HCT116 (cell line): ENCODE data around the gene CRISPLD2. TPM values are rescaled to one million over a fixed set of nuclear protein-coding genes. Genes with fewer than 3 reads are reported as not detected.

ENCODE experiments used
- ATAC-seq: fragments of 200-7000 bp; cut with Tn5 transposase; 2 replicates; pipeline ENCODE4 v1.9.1; 2020; ENCODE audit warnings: mild to moderate bottlenecking, moderate library complexity
- BruUV-seq: library from RNA; stranded (reverse); fragments of 400-500 nt; replicated peaks from 2 replicates; lab custom pipeline; 2021; lab: Mats Ljungman, UMichigan
- CTCF ChIA-PET: fragments of 300-600 bp; sonication (Branson Sonifier 250); formaldehyde crosslinking; loops from one replicate; lab custom pipeline; 2021; ENCODE audit warnings: antibody characterized with exemption; lab: Charles Lee
- POLR2A ChIA-PET: fragments of 300-600, 350-600 bp; sonication (Branson Sonifier 250); formaldehyde crosslinking; loops from one replicate; lab custom pipeline; 2021; ENCODE audit warnings: antibody characterized with exemption; lab: Charles Lee
- RAD21 ChIA-PET, 2 experiments: fragments of 300-600 bp; sonication (Branson Sonifier 250); formaldehyde crosslinking; loops; one replicate each; lab custom pipeline; 2023; ENCODE audit warnings: low total read pairs in 2 of 2; ENCODE audit not compliant: uncharacterized antibody in 2 of 2, unreplicated experiment in 2 of 2, low non-redundant PET in 1 of 2; lab: Charles Lee
- DNase-seq: peaks from one replicate; pipeline ENCODE4 v3.0.0-alpha.2; 2010; ENCODE audit warnings: low read depth, low spot score
- H2AFZ ChIP-seq: fragments of 200-600 bp; shearing (Covaris generic), sonication (generic); 2 replicates; pipeline ENCODE4 v1.6.1; 2017; ENCODE audit warnings: low read depth, mixed run types, mixed read lengths, antibody characterized with exemption, low read length; ENCODE audit not compliant: poor library complexity, severe bottlenecking
- H3K27ac ChIP-seq: 2 replicates; pipeline ENCODE4 v1.5.1; 2012; ENCODE audit warnings: low read depth, low read length
- H3K27me3 ChIP-seq: fragments of 200-600 bp; sonication (generic); 2 replicates; pipeline ENCODE4 v1.6.1; 2016; ENCODE audit warnings: mixed run types, low read length, mixed read lengths; ENCODE audit not compliant: insufficient read depth
- H3K36me3 ChIP-seq, 2 experiments: fragments of 200-500 bp in 1 of 2; fragments of 200-600 bp in 1 of 2; sonication (Bioruptor generic) in 1 of 2; sonication (generic) in 1 of 2; 2 replicates each; pipeline versions ENCODE4 v1.5.1 to v1.6.1; 2014 to 2016; ENCODE audit warnings: low read length in 2 of 2, inconsistent platforms in 1 of 2, mixed read lengths in 1 of 2, mixed run types in 1 of 2; ENCODE audit not compliant: insufficient read depth in 2 of 2, control insufficient read depth in 1 of 2
- H3K4me1 ChIP-seq, 2 experiments: fragments of 200-600 bp in 1 of 2; sonication (generic) in 1 of 2; 2 replicates each; pipeline versions ENCODE4 v1.5.1 to v1.6.1; 2012 to 2017; ENCODE audit warnings: low read length in 2 of 2, inconsistent platforms in 1 of 2, mild to moderate bottlenecking in 1 of 2, mixed read lengths in 1 of 2, mixed run types in 1 of 2, moderate library complexity in 1 of 2; ENCODE audit not compliant: insufficient read depth in 2 of 2, control insufficient read depth in 1 of 2
- H3K4me2 ChIP-seq: fragments of 200-600 bp; sonication (generic); 2 replicates; pipeline ENCODE4 v1.6.1; 2017; ENCODE audit warnings: mixed run types, low read length, mixed read lengths
- H3K4me3 ChIP-seq, 2 experiments: fragments of 200-600 bp in 1 of 2; sonication (generic) in 1 of 2; replicated peaks in 1 of 2; 2 replicates each; pipeline ENCODE4 v1.5.1; 2011 to 2016; ENCODE audit warnings: low read length in 2 of 2, control low read depth in 1 of 2, low read depth in 1 of 2, mild to moderate bottlenecking in 1 of 2, mixed read lengths in 1 of 2, mixed run types in 1 of 2
- H3K79me2 ChIP-seq: fragments of 200-600 bp; sonication (generic); 2 replicates; pipeline ENCODE4 v1.6.1; 2017; ENCODE audit warnings: mild to moderate bottlenecking, mixed run types, low read length, moderate library complexity, mixed read lengths; ENCODE audit not compliant: insufficient read depth
- H3K9ac ChIP-seq: fragments of 200-600 bp; sonication (generic); 2 replicates; pipeline ENCODE4 v1.6.1; 2016; ENCODE audit warnings: low read length, mixed read lengths
- H3K9me2 ChIP-seq: fragments of 200-600 bp; sonication (generic), shearing (Covaris generic); 2 replicates; pipeline ENCODE4 v1.6.1; 2017; ENCODE audit warnings: mixed run types, mild to moderate bottlenecking, moderate library complexity; ENCODE audit not compliant: insufficient read depth
- H3K9me3 ChIP-seq, 2 experiments: fragments of 200-500 bp in 1 of 2; fragments of 200-600 bp in 1 of 2; sonication (Bioruptor generic) in 1 of 2; sonication (generic) in 1 of 2; 2 replicates each; pipeline ENCODE4 v1.6.1; 2014 to 2017; ENCODE audit warnings: low read length in 2 of 2, mixed read lengths in 2 of 2, inconsistent platforms in 1 of 2, low read depth in 1 of 2, mild to moderate bottlenecking in 1 of 2, mixed run types in 1 of 2, moderate library complexity in 1 of 2; ENCODE audit not compliant: control insufficient read depth in 1 of 2, insufficient read depth in 1 of 2
- H4K20me1 ChIP-seq: fragments of 200-600 bp; sonication (generic), shearing (Covaris generic); 2 replicates; pipeline ENCODE4 v1.6.1; 2017; ENCODE audit warnings: mixed run types, mild to moderate bottlenecking, moderate library complexity; ENCODE audit not compliant: insufficient read depth
- CBX3 ChIP-seq: IDR thresholded peaks from 2 replicates; pipeline ENCODE4 v1.6.1; 2012; ENCODE audit warnings: low read depth
- CEBPB ChIP-seq: IDR thresholded peaks from 2 replicates; pipeline ENCODE4 v1.6.1; 2012; ENCODE audit warnings: low read depth
- EZH2 ChIP-seq: fragments of 200-600 bp; sonication (generic); IDR thresholded peaks from 2 replicates; pipeline ENCODE4 v1.6.1; 2017; ENCODE audit warnings: antibody characterized with exemption, mixed run types
- EZH2phosphoT487 ChIP-seq: fragments of 200-600 bp; IDR thresholded peaks from 2 replicates; pipeline ENCODE4 v1.6.1; 2018; ENCODE audit warnings: antibody characterized with exemption, borderline replicate concordance
- POLR2A ChIP-seq: IDR thresholded peaks from 2 replicates; pipeline ENCODE4 v1.7.0; 2011; ENCODE audit warnings: borderline replicate concordance; ENCODE audit not compliant: insufficient read depth, insufficient read length; ENCODE audit errors: extremely low read depth
- POLR2AphosphoS5 ChIP-seq: IDR thresholded peaks from 2 replicates; pipeline ENCODE4 v1.6.1; 2011; ENCODE audit warnings: mild to moderate bottlenecking, low read depth, low read length, moderate library complexity
- SIN3A ChIP-seq: IDR thresholded peaks from 2 replicates; pipeline ENCODE4 v1.6.1; 2012; ENCODE audit warnings: low read depth
- SRF ChIP-seq: IDR thresholded peaks from 2 replicates; pipeline ENCODE4 v1.6.1; 2012; ENCODE audit warnings: low read depth
- TCF7L2 ChIP-seq: IDR thresholded peaks from 2 replicates; pipeline ENCODE4 v1.7.0; 2011; ENCODE audit warnings: borderline replicate concordance, inconsistent platforms; ENCODE audit not compliant: insufficient read depth, insufficient read length; ENCODE audit errors: extremely low read depth
- intact Hi-C: fragments of 100-400 bp; cut with micrococcal nuclease; formaldehyde crosslinking; loops from 2 replicates; pipeline ENCODE4 v1.10.0; 2022
- total RNA-seq: library from RNA; stranded (reverse); gene quantifications from one replicate; pipeline ENCODE4 v1.2.1, GENCODE V29; 2021; ENCODE audit not compliant: unreplicated experiment
- TF ChIP-seq, protein P1 (sequence below), 3 experiments: fragments of 200-600 bp in 1 of 3; sonication (generic) in 1 of 3; IDR thresholded peaks in 2 of 3; conservative IDR thresholded peaks in 1 of 3; 2 replicates each; pipeline ENCODE4 v1.5.1; 2012 to 2017; ENCODE audit warnings: low read depth in 2 of 3, low read length in 2 of 3, antibody characterized with exemption in 1 of 3, borderline replicate concordance in 1 of 3, control low read depth in 1 of 3, mild to moderate bottlenecking in 1 of 3, mixed read lengths in 1 of 3, mixed run types in 1 of 3, moderate library complexity in 1 of 3; ENCODE audit not compliant: insufficient read depth in 1 of 3
- TF ChIP-seq, protein P2 (sequence below): IDR thresholded peaks from 2 replicates; pipeline ENCODE4 v1.6.1; 2012
- TF ChIP-seq, protein P3 (sequence below): IDR thresholded peaks from 2 replicates; pipeline ENCODE4 v1.6.1; 2012; ENCODE audit warnings: low read depth

The CRISPLD2 gene
- total RNA-seq, 1 experiment from 2014 or later = 4.6 TPM

DNA sequence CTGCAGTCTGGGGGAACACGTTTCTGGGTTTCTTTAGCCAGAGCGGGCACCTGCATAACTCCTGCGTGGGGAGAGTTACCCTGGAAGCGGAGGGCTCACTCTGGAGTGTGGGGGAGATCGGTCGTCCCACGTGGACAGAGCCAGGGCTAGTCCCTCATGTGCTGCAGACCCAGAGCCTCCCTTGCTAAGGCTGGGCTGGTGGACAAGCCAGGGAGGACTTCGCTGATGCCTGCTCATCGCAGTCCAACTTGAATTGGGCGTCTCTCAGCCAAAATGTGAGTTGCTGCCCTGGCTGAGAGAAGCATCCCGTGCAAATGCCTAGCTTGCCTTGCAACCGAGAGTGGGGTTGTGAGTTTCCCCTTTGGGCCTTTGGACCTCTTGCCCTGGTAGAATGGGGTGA is 986 bp downstream of the CRISPLD2 start:
- Histone ChIP-seq H3K4me3 (no peak overlapping the region), H3K9me3 (no peaks in the 10 kb centered on the region), H3K27me3 (no peaks in the 10 kb centered on the region), H3K9ac (no peak overlapping the region), H2AFZ (no peak overlapping the region), H4K20me1 (no peaks in the 10 kb centered on the region), H3K27ac (no peak overlapping the region), H3K4me2 (peak overlapping the region; percentile 97), H3K79me2 (no peaks in the 10 kb centered on the region), H3K9me2 (no peaks in the 10 kb centered on the region), H3K4me1 (peaks cover 7 to 15% of the 10 kb centered on the region in 2 experiments), H3K36me3 (no peaks in the 10 kb centered on the region)
- no peak for TF ChIP-seq CEBPB
- no peak for TF ChIP-seq EZH2
- no peak for TF ChIP-seq TCF7L2
- TF ChIP-seq, protein P1, sequence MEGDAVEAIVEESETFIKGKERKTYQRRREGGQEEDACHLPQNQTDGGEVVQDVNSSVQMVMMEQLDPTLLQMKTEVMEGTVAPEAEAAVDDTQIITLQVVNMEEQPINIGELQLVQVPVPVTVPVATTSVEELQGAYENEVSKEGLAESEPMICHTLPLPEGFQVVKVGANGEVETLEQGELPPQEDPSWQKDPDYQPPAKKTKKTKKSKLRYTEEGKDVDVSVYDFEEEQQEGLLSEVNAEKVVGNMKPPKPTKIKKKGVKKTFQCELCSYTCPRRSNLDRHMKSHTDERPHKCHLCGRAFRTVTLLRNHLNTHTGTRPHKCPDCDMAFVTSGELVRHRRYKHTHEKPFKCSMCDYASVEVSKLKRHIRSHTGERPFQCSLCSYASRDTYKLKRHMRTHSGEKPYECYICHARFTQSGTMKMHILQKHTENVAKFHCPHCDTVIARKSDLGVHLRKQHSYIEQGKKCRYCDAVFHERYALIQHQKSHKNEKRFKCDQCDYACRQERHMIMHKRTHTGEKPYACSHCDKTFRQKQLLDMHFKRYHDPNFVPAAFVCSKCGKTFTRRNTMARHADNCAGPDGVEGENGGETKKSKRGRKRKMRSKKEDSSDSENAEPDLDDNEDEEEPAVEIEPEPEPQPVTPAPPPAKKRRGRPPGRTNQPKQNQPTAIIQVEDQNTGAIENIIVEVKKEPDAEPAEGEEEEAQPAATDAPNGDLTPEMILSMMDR (IDR thresholded peaks at IDR 0.05 in 2 of 3, conservative IDR thresholded peaks at IDR 0.05 in 1 of 3; ENCODE audit: borderline replicate concordance in 1 of 3, insufficient read depth in 1 of 3, low read depth in 2 of 3, low read length in 2 of 3) = no peak
- TF ChIP-seq POLR2A = no peak
- TF ChIP-seq SRF = no peak
- no peak for TF ChIP-seq POLR2AphosphoS5
- TF ChIP-seq EZH2phosphoT487 = no peak
- no peak for TF ChIP-seq SIN3A
- no peak for TF ChIP-seq CBX3
- TF ChIP-seq, protein P2, sequence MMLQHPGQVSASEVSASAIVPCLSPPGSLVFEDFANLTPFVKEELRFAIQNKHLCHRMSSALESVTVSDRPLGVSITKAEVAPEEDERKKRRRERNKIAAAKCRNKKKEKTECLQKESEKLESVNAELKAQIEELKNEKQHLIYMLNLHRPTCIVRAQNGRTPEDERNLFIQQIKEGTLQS = no peak
- TF ChIP-seq, protein P3, sequence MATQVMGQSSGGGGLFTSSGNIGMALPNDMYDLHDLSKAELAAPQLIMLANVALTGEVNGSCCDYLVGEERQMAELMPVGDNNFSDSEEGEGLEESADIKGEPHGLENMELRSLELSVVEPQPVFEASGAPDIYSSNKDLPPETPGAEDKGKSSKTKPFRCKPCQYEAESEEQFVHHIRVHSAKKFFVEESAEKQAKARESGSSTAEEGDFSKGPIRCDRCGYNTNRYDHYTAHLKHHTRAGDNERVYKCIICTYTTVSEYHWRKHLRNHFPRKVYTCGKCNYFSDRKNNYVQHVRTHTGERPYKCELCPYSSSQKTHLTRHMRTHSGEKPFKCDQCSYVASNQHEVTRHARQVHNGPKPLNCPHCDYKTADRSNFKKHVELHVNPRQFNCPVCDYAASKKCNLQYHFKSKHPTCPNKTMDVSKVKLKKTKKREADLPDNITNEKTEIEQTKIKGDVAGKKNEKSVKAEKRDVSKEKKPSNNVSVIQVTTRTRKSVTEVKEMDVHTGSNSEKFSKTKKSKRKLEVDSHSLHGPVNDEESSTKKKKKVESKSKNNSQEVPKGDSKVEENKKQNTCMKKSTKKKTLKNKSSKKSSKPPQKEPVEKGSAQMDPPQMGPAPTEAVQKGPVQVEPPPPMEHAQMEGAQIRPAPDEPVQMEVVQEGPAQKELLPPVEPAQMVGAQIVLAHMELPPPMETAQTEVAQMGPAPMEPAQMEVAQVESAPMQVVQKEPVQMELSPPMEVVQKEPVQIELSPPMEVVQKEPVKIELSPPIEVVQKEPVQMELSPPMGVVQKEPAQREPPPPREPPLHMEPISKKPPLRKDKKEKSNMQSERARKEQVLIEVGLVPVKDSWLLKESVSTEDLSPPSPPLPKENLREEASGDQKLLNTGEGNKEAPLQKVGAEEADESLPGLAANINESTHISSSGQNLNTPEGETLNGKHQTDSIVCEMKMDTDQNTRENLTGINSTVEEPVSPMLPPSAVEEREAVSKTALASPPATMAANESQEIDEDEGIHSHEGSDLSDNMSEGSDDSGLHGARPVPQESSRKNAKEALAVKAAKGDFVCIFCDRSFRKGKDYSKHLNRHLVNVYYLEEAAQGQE = no peak
- ChIA-PET RAD21 (no interaction called here), CTCF (interaction anchor here (1.2 kb wide), 1 partner anchor 10 kb away, joined by 3 read pairs; no protein-coding TSS in a partner anchor), POLR2A (interaction anchor here (1.4 to 4.4 kb wide), 4 partner anchors 8 to 17 kb away, joined by 4 to 40 read pairs (median 9); no protein-coding TSS in a partner anchor)
- no TSS peak for BruUV-seq
- intact Hi-C loops = no loop called here
- ATAC-seq = no peak
- DNase-seq = no peak
